Tibial nerve (tissue), 4 donors: ENCODE data around the gene CX3CR1. TPM values are rescaled to one million over a fixed set of nuclear protein-coding genes. Genes with fewer than 3 reads are reported as not detected.

ENCODE experiments used
- DNase-seq, 2 donors: peaks; one replicate each; pipeline ENCODE4 v3.0.0-alpha.2; 2019; ENCODE audit warnings: low spot score in 2 of 2
- H3K27ac ChIP-seq, 4 donors: fragments of 200-600 bp; sonication (generic) in 3 of 4; one replicate each; pipeline ENCODE4 v1.5.1; 2017 to 2019; ENCODE audit warnings: mild to moderate bottlenecking in 1 of 4
- H3K27me3 ChIP-seq, 2 donors: fragments of 200-600 bp; sonication (generic) in 1 of 2; one replicate each; pipeline versions ENCODE4 v1.5.1 to v1.6.0; 2017 to 2019
- H3K36me3 ChIP-seq, 3 donors: fragments of 200-600 bp; sonication (generic); one replicate each; pipeline ENCODE4 v1.5.1; 2018 to 2019
- H3K4me1 ChIP-seq, 4 donors: fragments of 200-600 bp; sonication (generic) in 3 of 4; one replicate each; pipeline ENCODE4 v1.5.1; 2017 to 2019
- H3K4me3 ChIP-seq, 4 donors: fragments of 200-600 bp; sonication (generic) in 3 of 4; one replicate each; pipeline ENCODE4 v1.5.1; 2017 to 2019; ENCODE audit warnings: mild to moderate bottlenecking in 1 of 4, moderate library complexity in 1 of 4
- H3K9me3 ChIP-seq, 4 donors: fragments of 200-600 bp; sonication (generic) in 3 of 4; one replicate each; pipeline ENCODE4 v1.5.1; 2017 to 2019
- EP300 ChIP-seq, 2 donors: sonication (generic); formaldehyde crosslinking; IDR thresholded peaks; one replicate each; pipeline ENCODE4 v1.6.1; 2017; ENCODE audit warnings: antibody characterized with exemption in 2 of 2, mild to moderate bottlenecking in 1 of 2
- POLR2A ChIP-seq, 2 donors: fragments of 450-650 bp; IDR thresholded peaks; one replicate each; pipeline ENCODE4 v1.6.1; 2017; ENCODE audit warnings: antibody characterized with exemption in 2 of 2, mild to moderate bottlenecking in 2 of 2, moderate library complexity in 2 of 2
- WGBS, 2 donors: methylation state at CpG; one replicate each; pipeline ENCODE4 v1.1.5; 2018; 5-methylcytosine and 5-hydroxymethylcytosine counted together
- total RNA-seq, 4 donors: library from RNA; depleted of rRNA; stranded (reverse); fragments of >200 nt; gene quantifications; one replicate each; pipeline ENCODE4 v1.1.0, GENCODE V29; 2016
- TF ChIP-seq, protein P1 (sequence below), 5 experiments: fragments of 200-600 bp in 3 of 5; fragments of 450-650 bp in 2 of 5; sonication (generic) in 3 of 5; IDR thresholded peaks; one replicate each; pipeline ENCODE4 v1.5.1; 2016 to 2019; ENCODE audit warnings: antibody characterized with exemption in 5 of 5, mild to moderate bottlenecking in 3 of 5, moderate library complexity in 2 of 5

The CX3CR1 gene
- total RNA-seq, 4 donors from 2014 or later, result 2.2 to 4.4 (median 3.1) TPM; not detected in 1

DNA sequence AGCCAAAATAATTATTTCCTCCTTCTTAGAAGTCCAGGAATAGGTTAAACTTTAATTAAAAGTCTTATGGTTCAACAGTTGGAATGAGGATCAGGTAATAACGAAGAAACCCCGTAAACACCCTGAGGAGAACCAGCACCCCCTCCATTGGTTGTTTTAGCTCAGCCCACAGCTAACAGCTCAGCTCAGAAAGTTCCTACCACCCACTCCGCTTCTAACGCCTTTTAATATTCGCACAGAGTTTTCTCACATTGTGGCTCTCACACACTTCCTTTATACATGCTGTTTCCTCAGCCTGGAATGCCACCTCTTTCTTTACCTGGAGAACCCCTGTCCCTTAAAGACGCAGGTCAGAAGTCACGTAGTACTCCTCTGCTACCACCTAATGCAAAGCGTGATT, 17.0 kb downstream of the CX3CR1 start:
- WGBS, 2 donors, result 50 to 53% methylated on average over 8 of the region's 8 CpGs
- no peak overlapping the region for H3K27ac ChIP-seq
- no peaks in the 10 kb centered on the region for H3K9me3 ChIP-seq
- H3K36me3 ChIP-seq, result no peaks in the 10 kb centered on the region
- no peaks in the 10 kb centered on the region for H3K27me3 ChIP-seq
- peaks cover 0 to 30% (median 7%) of the 10 kb centered on the region in 4 donors for H3K4me1 ChIP-seq
- H3K4me3 ChIP-seq, result no peak overlapping the region
- TF ChIP-seq, protein P1, sequence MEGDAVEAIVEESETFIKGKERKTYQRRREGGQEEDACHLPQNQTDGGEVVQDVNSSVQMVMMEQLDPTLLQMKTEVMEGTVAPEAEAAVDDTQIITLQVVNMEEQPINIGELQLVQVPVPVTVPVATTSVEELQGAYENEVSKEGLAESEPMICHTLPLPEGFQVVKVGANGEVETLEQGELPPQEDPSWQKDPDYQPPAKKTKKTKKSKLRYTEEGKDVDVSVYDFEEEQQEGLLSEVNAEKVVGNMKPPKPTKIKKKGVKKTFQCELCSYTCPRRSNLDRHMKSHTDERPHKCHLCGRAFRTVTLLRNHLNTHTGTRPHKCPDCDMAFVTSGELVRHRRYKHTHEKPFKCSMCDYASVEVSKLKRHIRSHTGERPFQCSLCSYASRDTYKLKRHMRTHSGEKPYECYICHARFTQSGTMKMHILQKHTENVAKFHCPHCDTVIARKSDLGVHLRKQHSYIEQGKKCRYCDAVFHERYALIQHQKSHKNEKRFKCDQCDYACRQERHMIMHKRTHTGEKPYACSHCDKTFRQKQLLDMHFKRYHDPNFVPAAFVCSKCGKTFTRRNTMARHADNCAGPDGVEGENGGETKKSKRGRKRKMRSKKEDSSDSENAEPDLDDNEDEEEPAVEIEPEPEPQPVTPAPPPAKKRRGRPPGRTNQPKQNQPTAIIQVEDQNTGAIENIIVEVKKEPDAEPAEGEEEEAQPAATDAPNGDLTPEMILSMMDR (IDR thresholded peaks at IDR 0.05), result no peak
- TF ChIP-seq POLR2A (IDR thresholded peaks at IDR 0.05), result no peak
- TF ChIP-seq EP300 (IDR thresholded peaks at IDR 0.05), result no peak
- DNase-seq, result no peak

DNA sequence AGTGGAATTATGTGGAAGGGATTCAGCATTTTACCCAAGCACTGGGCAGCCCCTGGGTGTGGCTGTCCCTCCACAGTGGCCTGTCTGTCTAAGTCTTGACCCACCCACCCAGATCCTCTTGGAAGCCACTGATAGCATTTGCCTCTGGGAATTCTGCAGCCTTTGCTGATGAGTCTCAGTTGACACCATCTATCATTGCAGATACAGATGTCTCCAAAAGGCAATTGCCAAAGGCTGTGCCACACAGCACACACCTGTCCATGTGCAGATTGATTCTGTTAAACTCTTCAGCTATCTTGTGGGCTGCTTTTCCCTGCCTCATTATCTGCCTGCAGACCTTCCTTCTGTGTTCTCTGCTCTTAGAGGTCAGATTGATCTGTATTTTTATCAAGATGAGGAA, 18.1 kb downstream of the CX3CR1 start:
- Histone ChIP-seq H3K9me3 (no peaks in the 10 kb centered on the region), H3K4me1 (peaks cover 0 to 30% (median 9%) of the 10 kb centered on the region in 4 donors), H3K36me3 (no peaks in the 10 kb centered on the region), H3K27ac (peak overlapping the region in 1 of 4 donors; percentile 65), H3K4me3 (no peak overlapping the region), H3K27me3 (no peaks in the 10 kb centered on the region)
- DNase-seq, result no peak
- TF ChIP-seq EP300 (IDR thresholded peaks at IDR 0.05) (no peak), POLR2A (IDR thresholded peaks at IDR 0.05) (no peak)
- TF ChIP-seq, protein P1 (IDR thresholded peaks at IDR 0.05), result no peak

DNA sequence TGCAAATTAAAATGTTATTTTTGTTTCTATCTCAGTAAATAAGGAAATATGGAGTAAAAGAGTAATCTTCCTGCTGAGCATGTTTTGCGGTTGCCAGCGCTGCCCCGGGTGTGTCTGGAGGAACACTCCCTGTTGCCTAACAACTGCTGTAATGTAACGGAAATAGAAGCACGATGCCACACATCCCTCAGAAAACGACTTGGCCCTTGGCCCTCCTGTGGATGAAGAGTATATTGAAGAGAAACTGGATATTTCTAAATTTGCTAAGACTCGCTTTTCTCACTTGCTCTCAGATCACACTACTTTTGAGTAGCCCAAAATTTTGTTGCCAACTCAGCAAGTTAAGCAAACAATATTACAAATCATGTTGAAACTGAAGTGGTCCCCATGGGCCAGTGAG, 18.9 kb downstream of the CX3CR1 start:
- WGBS, 2 donors, result 8 to 12% methylated on average over 7 of the region's 7 CpGs
- peak; percentile 74 to 91 for DNase-seq
- no peaks in the 10 kb centered on the region for H3K27me3 ChIP-seq
- TF ChIP-seq, protein P1 (IDR thresholded peaks at IDR 0.05), result peak; percentile 15 to 77 (median 36)
- no peak for TF ChIP-seq POLR2A (IDR thresholded peaks at IDR 0.05)
- peak; percentile 7 to 94 for TF ChIP-seq EP300 (IDR thresholded peaks at IDR 0.05)
- no peak overlapping the region for H3K4me3 ChIP-seq
- H3K9me3 ChIP-seq, result no peaks in the 10 kb centered on the region
- H3K27ac ChIP-seq, result peak overlapping the region in 1 of 4 donors; percentile 65
- no peaks in the 10 kb centered on the region for H3K36me3 ChIP-seq
- peaks cover 0 to 30% (median 13%) of the 10 kb centered on the region in 4 donors for H3K4me1 ChIP-seq

DNA sequence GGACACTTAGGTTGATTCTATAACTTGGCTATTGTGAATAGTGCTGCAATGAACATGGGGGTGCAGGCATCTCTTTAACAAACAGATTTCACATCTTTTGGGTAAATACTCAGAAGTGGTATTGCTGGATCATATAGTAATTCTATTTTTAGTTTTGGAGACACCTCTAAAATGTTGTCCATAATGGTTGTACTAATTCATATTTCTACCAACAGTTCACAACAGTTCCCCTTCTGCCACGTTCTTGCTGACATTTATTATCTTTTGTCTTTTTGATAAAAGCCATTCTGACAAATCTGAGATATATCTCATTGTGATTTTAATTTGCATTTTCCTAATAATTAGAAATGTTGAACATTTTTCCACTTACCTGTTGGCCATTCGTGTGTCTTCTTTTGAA, 19.5 kb downstream of the CX3CR1 start:
- DNase-seq, result no peak
- 69 to 71% methylated on average over 2 of the region's 2 CpGs for WGBS, 2 donors
- H3K27ac ChIP-seq, result peak overlapping the region in 2 of 4 donors; percentile 9 to 65

DNA sequence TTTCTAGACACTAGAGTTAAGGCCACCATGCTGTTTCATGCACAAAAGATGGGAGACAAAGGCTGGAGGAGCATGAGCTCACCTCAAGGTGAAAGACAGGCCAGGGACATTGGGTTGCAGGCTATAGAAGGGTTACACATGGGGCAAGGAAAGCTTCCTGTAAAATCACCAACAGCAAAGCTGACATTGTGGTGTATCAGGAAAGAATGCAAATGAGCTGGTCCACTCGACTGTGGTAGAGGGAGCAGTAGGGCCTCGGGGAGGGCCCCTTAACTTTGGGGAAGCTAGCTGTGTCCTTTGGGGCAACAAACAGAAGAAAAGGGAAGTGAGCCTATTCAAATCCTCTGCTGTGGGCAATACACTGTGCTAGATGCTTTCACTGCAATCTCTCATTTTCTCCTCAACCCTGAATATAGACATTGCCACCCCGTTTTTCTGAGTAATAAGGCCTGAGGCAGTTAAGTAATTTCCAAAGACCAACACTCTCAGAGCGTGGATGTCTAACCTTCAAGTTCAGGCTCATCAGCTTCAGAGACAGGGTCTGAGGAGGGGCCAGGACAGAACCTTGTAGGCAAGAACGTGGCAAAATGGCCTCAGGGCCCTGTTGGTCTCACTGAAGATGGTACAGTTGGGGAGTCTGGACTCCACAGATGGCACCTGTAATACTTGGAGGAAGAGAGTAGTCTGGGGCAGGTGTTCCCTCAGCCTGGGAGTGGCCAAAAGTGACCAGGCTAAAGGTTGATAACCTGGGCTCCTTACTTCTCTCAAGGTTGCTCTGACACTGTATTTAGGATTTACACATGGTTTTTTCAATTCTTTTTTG, 24.1 kb downstream of the CX3CR1 start:
- Histone ChIP-seq H3K27ac (peak overlapping the region in 1 of 4 donors; percentile 50), H3K27me3 (no peaks in the 10 kb centered on the region), H3K4me3 (no peak overlapping the region), H3K36me3 (no peaks in the 10 kb centered on the region), H3K9me3 (no peaks in the 10 kb centered on the region), H3K4me1 (peaks cover 0 to 14% (median 10%) of the 10 kb centered on the region in 4 donors)
- DNase-seq, result no peak
- WGBS, 2 donors, result 52 to 58% methylated on average over 5 of the region's 5 CpGs
- TF ChIP-seq, protein P1 (IDR thresholded peaks at IDR 0.05), result no peak
- TF ChIP-seq EP300 (IDR thresholded peaks at IDR 0.05), result peak in 1 of 2 donors; percentile 27

More for the DNA sequence above, 19.5 kb downstream of the CX3CR1 start:
- Histone ChIP-seq H3K36me3 (no peaks in the 10 kb centered on the region), H3K4me3 (no peak overlapping the region), H3K9me3 (no peaks in the 10 kb centered on the region), H3K27me3 (no peaks in the 10 kb centered on the region), H3K4me1 (peaks cover 0 to 30% (median 13%) of the 10 kb centered on the region in 4 donors)
- TF ChIP-seq EP300 (IDR thresholded peaks at IDR 0.05), result no peak
- no peak for TF ChIP-seq POLR2A (IDR thresholded peaks at IDR 0.05)
- TF ChIP-seq, protein P1 (IDR thresholded peaks at IDR 0.05), result no peak
